NAMALWA (cell line): ENCODE data around the gene NUDCD3.

Experiments used
- DNase-seq: peaks from one replicate; pipeline ENCODE4 v3.0.0-alpha.2; 2015; ENCODE audit warnings: low spot score

NUDCD3 gene

DNA sequence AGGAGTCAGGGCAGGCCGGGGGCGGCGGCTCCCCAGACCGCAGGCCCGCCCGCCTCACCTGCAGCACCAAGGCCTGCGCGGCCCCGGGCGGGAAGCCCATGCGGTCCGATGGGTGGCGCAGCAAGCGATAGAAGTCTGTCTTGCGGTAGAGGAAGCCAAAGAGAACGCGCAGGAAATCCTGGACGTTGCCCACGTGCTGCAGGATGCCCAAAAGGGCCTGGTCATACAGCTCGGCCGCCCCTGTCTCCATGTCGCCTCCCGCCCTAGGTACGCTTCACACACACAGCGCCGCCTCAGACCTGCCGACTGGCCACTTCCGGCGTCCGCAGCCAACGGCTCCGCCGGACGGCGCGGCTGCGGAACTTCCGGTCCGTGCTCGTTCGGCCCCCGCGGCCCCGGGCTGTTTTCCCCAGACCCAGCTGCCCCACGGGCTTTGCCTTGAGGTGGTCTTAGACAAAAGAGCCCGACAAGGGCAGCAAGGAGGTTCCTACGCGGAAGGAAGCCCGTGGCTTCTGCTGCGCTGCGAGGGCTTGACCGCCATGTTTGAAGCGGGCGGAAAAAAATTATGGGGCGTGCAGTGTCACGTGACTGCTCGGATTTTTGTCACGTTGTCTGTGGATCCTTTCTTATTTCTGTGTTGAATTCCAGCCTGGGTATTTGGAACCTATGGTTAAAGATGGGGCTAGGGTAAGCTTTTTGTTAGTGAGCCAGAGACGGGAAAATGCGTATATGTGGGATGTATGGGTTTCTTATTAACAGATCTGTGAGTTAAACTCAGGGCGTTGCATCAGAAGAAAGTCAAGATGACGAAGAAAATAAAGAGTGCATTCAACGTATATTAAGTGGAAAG is at the start of gene NUDCD3:
TSS of gene NUDCD3 (minus strand) at position 308 of the 850 bp plus-strand sequence. CDS start at position 250, 58 bp downstream.
- peak; percentile 96 for DNase-seq

DNA sequence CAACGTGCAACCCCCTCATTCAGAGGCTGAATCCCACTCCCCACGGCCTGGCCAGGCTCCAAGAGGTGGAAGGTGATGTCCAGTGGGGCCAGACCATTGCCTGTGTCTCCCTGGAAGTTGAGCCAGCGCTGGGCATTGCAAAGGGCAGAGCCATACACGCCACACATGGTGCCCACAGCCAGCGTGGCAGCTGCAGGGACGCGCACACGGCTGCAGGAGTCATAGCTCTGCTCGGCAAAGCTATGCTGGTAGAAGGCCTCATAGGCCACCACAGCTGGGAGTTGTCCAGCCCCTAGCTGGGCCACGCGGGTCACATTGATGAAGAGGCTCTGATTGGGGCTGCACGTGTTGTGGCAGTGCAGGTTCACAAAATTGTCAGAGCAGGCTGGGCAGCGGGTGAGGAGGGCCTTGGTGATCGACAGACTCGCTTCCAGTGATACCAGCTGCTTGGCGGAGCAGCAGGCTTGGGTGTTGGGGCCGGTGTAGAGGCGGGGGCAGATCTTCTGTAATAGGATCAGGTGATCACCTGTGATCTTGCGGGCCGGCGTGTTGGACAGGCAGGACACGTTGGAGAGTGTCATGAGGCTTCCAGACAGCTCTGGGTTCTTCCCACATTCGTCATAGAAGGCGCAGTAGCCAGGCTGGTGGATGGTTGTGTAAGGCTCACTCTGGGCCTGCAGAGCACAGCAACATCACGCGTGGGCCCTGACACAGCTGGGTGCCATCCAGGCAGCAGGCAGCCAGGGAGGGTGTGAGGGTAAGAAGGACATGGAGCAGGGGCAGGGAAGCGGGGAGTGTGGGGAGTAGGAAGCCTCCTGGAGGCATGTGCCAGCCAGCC is 49.4 kb upstream of the NUDCD3 start:
- no peak for DNase-seq

GRCh38 chr7:44538798-44539668 is 48.6 kb upstream of the NUDCD3 start:
- no peak for DNase-seq

GRCh38 chr7:44538093-44538797 is 47.8 kb upstream of the NUDCD3 start:
- no peak for DNase-seq

DNA sequence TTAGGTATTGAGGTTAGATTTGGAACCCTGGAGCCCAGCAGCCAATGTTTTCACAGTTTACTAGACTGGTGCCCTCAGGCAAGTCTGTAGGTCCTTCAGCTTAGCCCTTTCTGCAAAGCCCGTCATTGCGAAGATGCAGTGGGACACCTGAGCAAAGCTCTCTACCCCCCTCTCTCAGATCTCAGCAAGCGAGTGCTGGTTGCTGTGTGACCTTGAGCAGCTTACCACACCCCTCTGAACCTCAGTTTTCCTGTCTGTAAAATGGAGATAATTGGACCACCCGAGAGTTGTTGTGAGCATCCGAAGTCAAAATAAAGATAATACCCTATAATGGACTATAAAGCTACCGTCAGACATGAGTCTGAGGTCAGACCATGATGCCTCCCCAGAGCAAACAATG is 47.0 kb upstream of the NUDCD3 start:
- DNase-seq: no peak

DNA sequence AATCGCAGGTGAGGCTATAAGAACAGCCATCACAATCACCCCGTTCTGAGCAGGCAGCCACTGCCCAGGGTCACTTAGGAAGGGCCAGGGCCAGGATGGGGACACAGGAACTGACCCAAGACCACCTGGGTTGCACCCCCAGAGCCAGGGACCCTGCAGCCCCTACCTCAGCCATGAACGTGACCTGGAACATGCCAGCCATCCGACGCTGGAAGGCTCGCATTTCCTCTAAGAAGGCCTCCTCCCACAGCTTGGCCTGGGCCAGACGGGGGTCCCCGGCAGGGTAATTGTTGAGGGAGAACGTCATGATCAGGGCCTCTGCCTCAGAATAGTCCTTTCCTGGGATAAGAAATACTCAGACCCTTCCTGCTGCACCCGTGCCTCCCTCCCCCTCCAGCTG is 45.6 kb upstream of the NUDCD3 start:
- DNase-seq: no peak

DNA sequence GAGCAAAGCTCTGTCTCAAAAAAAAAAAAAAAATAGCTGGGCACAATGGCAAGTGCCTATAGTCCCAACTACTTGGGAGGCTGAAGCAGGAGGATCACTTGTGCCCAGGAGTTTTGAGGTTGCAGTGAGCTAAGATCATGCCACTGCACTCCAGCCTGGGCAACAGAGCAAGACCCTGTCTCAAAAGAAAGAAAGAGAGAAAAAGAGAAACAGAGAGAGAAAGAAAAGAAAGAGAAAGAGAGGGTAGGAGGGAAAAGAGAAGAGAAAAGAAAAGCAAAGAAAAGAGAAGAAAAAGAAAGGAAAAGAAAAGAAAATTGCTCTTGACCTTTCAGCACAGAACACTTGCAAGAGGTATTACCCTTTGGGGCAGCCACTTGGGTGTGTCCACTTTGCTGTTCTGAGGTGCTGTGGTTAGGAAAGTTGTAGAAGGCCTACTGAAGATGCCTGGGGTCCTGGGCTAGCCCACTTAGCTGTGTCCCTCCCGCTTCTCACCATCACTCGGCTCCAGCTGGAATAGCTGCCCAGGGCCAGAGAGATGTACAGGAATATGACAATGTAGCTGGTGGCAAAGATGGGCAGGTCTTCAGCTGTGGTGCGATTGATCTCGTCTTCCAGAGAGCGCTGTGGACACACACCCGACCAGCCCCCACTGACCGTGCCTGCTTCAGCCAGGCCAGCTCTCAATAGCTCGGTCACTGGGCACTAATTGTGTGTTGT is 45.0 kb upstream of the NUDCD3 start:
- no peak for DNase-seq

DNA sequence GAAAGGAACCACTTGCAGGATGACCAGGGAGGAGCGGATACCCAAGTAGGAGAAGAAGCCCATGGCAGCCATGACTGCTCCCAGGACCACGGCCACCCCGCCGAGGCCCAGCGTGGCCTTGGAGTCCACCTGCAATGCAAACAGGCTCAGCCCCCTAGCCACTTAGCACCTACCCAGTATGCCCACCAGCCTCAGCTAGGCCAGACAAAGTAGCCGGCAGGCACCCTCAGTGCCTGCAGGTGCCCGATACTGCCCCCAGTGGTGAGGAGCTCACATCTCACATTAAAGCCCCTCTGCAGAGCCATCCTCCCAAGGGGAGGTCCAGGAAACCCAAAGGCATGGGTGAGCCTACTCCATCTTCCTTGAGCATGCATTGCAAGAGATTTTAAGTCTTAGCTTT is 44.0 kb upstream of the NUDCD3 start:
- peak; percentile 88 for DNase-seq

DNA sequence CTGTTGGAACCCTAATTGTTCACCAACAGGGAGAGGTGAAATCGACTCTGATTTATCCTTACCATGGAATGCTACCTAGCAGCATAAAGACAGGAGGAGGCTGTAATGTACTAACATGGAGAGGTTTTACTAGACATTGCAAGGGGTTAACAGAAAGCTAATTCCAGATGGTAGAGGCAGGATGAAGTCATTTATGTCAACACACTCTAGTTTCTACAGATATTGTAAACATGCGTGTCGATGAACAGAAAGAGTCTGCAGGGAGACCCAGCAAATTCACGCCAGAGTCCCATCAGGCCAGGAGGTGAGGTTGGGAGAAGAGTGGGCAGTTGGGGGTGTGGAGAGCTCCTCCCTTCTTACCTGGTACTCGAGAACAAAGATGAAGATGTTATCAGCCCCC is 43.6 kb upstream of the NUDCD3 start:
- no peak for DNase-seq

GRCh38 chr7:44533301-44534055 is 43.0 kb upstream of the NUDCD3 start:
- DNase-seq: no peak

DNA sequence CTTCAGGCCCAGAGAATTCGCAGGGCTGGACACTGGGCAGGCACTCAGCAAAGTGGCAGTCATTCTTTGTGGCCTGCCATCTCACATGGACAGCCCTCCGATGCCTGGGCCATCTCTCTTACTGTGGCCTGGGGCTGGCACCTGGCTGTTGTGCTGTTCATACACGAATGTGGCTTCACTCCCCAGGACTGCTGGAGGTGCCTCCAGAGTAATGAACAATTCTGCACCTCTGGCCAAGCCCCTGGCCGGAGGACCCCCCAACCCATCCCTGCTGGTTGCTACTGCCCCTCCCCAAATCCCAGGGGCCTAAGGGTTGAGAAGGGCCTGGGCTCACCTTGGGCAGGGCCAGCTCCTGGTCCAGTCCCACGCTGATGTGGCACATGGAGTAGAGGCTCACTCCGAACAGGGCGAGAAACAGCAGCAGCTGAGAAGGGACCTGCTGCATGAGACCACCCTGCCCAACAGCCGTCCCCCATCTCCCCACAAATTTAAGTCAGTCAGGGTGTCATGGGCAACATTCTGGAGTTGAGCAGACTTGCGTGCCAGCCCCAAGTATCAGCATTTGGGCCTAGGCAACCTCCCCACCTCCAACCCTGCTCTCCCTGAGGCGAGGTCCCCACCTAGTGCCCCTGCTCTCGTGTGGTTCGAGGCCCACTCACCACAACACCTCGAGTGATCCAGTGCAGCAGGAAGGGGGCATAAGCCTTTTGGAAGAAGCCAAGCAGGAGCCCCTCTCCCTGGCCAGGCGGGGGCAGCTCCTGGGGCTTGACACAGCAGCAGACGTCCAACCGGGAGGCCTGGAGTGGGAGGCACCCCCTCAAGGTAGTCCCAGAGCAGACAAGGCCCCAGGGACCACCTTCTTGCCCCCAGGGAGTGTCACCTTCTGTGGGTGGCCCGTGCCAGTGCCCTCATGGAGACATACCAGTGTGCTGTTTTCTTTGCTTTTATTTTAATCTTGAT is 41.2 kb upstream of the NUDCD3 start:
- DNase-seq: no peak

- no peak for DNase-seq
Measured at GRCh38 chr7:44530990-44531389, 40.5 kb upstream of the NUDCD3 start.

DNA sequence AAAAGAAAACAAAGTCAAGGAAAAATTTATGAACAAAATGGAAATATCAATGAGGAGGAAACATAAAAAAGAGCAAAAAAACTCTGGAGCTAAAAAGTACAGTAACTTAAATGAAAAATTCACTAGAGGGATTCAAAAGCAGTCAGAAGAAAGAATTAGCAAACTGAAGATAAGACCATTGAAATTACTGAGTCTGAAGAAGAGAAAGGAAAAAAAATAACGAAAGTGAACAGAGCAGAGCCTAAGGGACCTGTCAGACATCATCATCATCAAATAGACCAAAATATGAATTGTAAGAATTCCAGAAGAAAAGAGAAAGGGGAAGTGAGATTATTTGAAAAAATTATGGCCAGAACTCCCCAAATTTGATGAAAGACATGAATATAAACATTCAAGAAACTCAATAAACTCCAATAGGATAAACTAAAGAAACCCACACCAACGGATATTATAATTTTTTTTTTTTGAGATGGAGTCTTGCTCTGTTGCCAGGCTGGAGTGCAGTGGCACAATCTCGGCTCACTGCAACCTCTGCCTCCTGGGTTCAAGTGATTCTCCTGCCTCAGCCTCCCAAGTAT is 34.4 kb upstream of the NUDCD3 start:
- DNase-seq: no peak

DNA sequence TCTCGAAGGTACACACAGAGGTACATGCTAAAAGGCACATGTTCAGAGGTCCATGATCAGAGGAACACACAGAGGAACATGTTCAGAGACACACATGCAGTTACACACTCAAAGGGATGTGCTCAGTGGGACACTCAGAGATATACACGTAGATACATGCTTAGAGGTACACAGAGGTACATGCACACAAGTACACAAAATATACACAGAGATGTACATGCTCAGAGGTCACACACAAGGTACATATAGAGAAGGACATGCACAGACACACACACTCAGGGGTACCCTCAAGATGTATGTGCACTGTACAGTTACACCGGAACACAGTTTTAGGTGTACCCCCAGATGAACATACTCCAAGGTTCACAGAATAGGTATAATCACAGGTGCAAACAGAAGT is 31.9 kb upstream of the NUDCD3 start:
- no peak for DNase-seq

DNA sequence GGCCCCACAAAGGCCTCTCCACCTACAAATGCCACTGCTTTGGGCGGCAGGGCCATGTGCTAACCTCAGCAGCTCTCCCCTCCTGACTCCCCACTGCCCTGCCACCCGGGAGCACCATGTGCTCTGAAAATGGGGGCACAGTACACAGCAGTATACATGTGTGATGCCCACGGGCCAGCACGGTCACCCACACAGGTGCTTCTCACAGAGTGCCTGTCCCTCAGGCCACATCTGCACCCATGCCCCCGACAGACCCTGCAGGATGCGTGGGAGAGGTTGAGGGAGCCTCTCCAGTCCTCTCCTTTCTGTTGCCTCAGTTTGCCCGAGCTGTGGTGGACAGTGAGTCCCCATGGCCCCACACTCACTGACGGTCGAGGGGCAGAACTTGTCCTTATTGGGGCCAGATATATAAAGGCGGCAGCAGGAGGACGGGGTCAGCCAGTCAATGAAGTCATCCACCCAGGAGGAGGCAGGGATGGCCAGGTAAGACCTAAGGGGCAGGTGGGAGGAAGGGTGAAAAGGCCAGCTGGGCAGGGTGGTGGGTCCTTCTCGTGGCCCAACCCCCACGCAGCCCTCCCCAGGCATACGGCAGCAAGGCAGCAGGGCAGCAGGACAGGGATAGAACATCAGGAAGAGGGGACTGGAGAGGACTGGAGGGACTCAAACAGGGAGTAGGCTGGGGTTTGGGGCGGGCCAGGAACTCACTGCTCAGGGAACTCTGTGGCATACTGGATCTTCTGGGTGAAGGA is 31.1 kb upstream of the NUDCD3 start:
- DNase-seq: no peak

- DNase-seq: no peak
Measured at GRCh38 chr7:44520574-44520973, 30.1 kb upstream of the NUDCD3 start.

- no peak for DNase-seq
Measured at GRCh38 chr7:44519546-44519945, 29.1 kb upstream of the NUDCD3 start.

DNA sequence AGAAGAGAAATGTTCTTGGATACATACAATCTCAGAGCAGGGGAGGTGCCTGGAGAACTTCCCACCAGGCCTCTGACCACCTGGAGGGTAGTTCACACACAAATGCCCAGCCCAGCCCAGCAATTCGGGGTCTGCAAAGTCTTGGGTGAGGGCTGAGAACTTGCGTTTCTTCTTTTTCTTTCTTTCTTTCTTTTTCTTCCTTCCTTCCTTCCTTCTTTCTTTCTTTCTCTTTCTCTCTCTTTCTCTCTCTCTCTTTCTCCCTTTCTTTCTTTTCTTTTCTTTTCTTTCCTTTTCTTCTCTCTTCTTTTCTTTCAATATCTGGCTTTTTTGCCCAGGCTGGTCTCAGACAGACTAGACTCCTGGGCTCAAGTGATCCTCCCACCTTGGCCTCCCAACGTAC is 28.3 kb upstream of the NUDCD3 start:
- no peak for DNase-seq
